IMR-90 (cell line): ENCODE results near the gene EYS. TPM values are rescaled to one million over a fixed set of nuclear protein-coding genes. Genes with fewer than 3 reads are reported as not detected.

Experiments
- ATAC-seq: fragments of 200-7000 bp; cut with Tn5 transposase; 2 replicates; pipeline ENCODE4 v1.9.1; 2020; ENCODE audit warnings: low read depth, mild to moderate bottlenecking, moderate library complexity
- BruUV-seq: library from RNA; stranded (reverse); fragments of 400-500 nt; replicated peaks from 2 replicates; lab custom pipeline; 2021; lab: Mats Ljungman, UMichigan
- CTCF ChIA-PET: fragments of 300-600 bp; formaldehyde crosslinking; extraction: SDS; loops from one replicate; lab custom pipeline; 2021; ENCODE audit warnings: antibody characterized with exemption; lab: Yijun Ruan, JAX
- POLR2A ChIA-PET: fragments of 300-600 bp; sonication (Branson Sonifier 250); formaldehyde crosslinking; loops from one replicate; lab custom pipeline; 2022; ENCODE audit warnings: antibody characterized with exemption; ENCODE audit not compliant: unreplicated experiment; lab: Charles Lee
- DNase-seq: peaks from one replicate; pipeline ENCODE4 v3.0.0; 2013
- H2AFZ ChIP-seq: replicated peaks from 2 replicates; pipeline ENCODE3; 2013; ENCODE audit warnings: low read length, mild to moderate bottlenecking; ENCODE audit not compliant: poor library complexity
- H2AK5ac ChIP-seq: 2 replicates; pipeline ENCODE4 v1.6.1; 2013; ENCODE audit warnings: low read depth, low read length, inconsistent platforms
- H2AK9ac ChIP-seq: replicated peaks from 2 replicates; pipeline ENCODE3; 2013; ENCODE audit warnings: mild to moderate bottlenecking, low read depth, low read length, moderate library complexity; ENCODE audit not compliant: poor library complexity
- H2BK120ac ChIP-seq: 2 replicates; pipeline ENCODE4 v1.6.1; 2013; ENCODE audit warnings: low read depth, low read length, inconsistent platforms
- H2BK15ac ChIP-seq: 3 replicates; pipeline ENCODE4 v1.6.1; 2013; ENCODE audit warnings: low read depth, low read length, inconsistent platforms
- H2BK20ac ChIP-seq: 2 replicates; pipeline ENCODE4 v1.6.1; 2013; ENCODE audit warnings: low read depth, mild to moderate bottlenecking, inconsistent platforms, low read length, moderate library complexity
- H2BK5ac ChIP-seq: 2 replicates; pipeline ENCODE4 v1.6.1; 2013; ENCODE audit warnings: mild to moderate bottlenecking, low read depth, low read length, inconsistent platforms; ENCODE audit not compliant: poor library complexity, severe bottlenecking
- H3K14ac ChIP-seq: replicated peaks from 2 replicates; pipeline ENCODE4 v1.6.1; 2013; ENCODE audit warnings: low read depth, low read length, inconsistent platforms
- H3K18ac ChIP-seq: 2 replicates; pipeline ENCODE4 v1.6.1; 2013; ENCODE audit warnings: low read depth, low read length, control low read depth
- H3K23ac ChIP-seq: 2 replicates; pipeline ENCODE4 v1.6.1; 2013; ENCODE audit warnings: low read depth, low read length, inconsistent platforms
- H3K27ac ChIP-seq: 2 replicates; pipeline ENCODE4 v1.5.1; 2013; ENCODE audit warnings: mild to moderate bottlenecking, control low read depth, low read length; ENCODE audit not compliant: insufficient read depth
- H3K27me3 ChIP-seq: 2 replicates; pipeline ENCODE4 v1.6.1; 2013; ENCODE audit warnings: low read length; ENCODE audit not compliant: control insufficient read depth, insufficient read depth
- H3K36me3 ChIP-seq: 2 replicates; pipeline ENCODE4 v1.6.1; 2013; ENCODE audit warnings: low read length, mixed read lengths; ENCODE audit not compliant: control insufficient read depth, insufficient read depth
- H3K4ac ChIP-seq: 2 replicates; pipeline ENCODE4 v1.6.1; 2013; ENCODE audit warnings: low read depth, low read length, inconsistent platforms
- H3K4me1 ChIP-seq: 2 replicates; pipeline ENCODE4 v1.6.1; 2013; ENCODE audit warnings: low read length, mixed read lengths; ENCODE audit not compliant: control insufficient read depth, insufficient read depth
- H3K4me2 ChIP-seq: 2 replicates; pipeline ENCODE4 v1.6.1; 2013; ENCODE audit warnings: low read depth, mild to moderate bottlenecking, control low read depth, low read length, moderate library complexity
- H3K4me3 ChIP-seq: 2 replicates; pipeline ENCODE4 v1.5.1; 2013; ENCODE audit warnings: low read depth, mild to moderate bottlenecking, control low read depth, low read length, moderate library complexity; ENCODE audit not compliant: insufficient read depth
- H3K56ac ChIP-seq: 2 replicates; pipeline ENCODE4 v1.6.1; 2013; ENCODE audit warnings: low read length, inconsistent platforms; ENCODE audit not compliant: insufficient read depth; ENCODE audit errors: extremely low read depth
- H3K79me1 ChIP-seq, 2 experiments: 2 replicates each; pipeline ENCODE4 v1.6.1; 2013; ENCODE audit warnings: low read length in 2 of 2, inconsistent platforms in 1 of 2, low read depth in 1 of 2
- H3K9ac ChIP-seq: 2 replicates; pipeline ENCODE4 v1.6.1; 2013; ENCODE audit warnings: low read depth, low read length, control low read depth
- H3K9me1 ChIP-seq: 2 replicates; pipeline ENCODE4 v1.6.1; 2013; ENCODE audit warnings: low read length, inconsistent platforms; ENCODE audit not compliant: insufficient read depth
- H3K9me3 ChIP-seq: 2 replicates; pipeline ENCODE4 v1.6.1; 2013; ENCODE audit warnings: low read length; ENCODE audit not compliant: control insufficient read depth, insufficient read depth
- H4K20me1 ChIP-seq: 2 replicates; pipeline ENCODE4 v1.6.1; 2013; ENCODE audit warnings: low read length, inconsistent platforms; ENCODE audit not compliant: insufficient read depth
- H4K5ac ChIP-seq: 2 replicates; pipeline ENCODE4 v1.6.1; 2013; ENCODE audit warnings: mild to moderate bottlenecking, low read depth, low read length, control low read depth
- H4K8ac ChIP-seq, 2 experiments: 2 replicates each; pipeline ENCODE4 v1.6.1; 2013; ENCODE audit warnings: low read depth in 2 of 2, low read length in 2 of 2, control low read depth in 1 of 2, inconsistent platforms in 1 of 2
- H4K91ac ChIP-seq: 2 replicates; pipeline ENCODE4 v1.6.1; 2013; ENCODE audit warnings: low read depth, low read length, inconsistent platforms; ENCODE audit not compliant: insufficient read depth
- CEBPB ChIP-seq: IDR thresholded peaks from 2 replicates; pipeline ENCODE4 v1.6.1; 2012; ENCODE audit warnings: low read depth, low read length, improper control_type of control experiment
- NFE2L2 ChIP-seq: fragments of 150-350 bp; IDR thresholded peaks from 2 replicates; pipeline ENCODE4 v1.6.1; 2016; ENCODE audit warnings: low read depth, mild to moderate bottlenecking, low read length
- dilution Hi-C: fragments of 300-500 bp; cut with HindIII; formaldehyde crosslinking; loops from one replicate; pipeline ENCODE4 v1.14.3; 2018; ENCODE audit warnings: low sequenced_read_pairs; ENCODE audit not compliant: unreplicated experiment
- in situ Hi-C: fragments of 300-500 bp; cut with MboI; formaldehyde crosslinking; loops from 3 replicates; pipeline ENCODE4 v1.14.3; 2019; ENCODE audit warnings: low sequenced_read_pairs, inconsistent platforms, mixed read lengths
- intact Hi-C: fragments of 100-400 bp; cut with micrococcal nuclease; formaldehyde crosslinking; loops from 2 replicates; pipeline ENCODE4 v1.10.0; 2022
- polyA plus RNA-seq, 3 experiments: library from polyadenylated mRNA; depleted of rRNA; stranded (reverse); fragments of >200 nt; gene quantifications; 2 replicates each; pipeline ENCODE4 v1.2.3, GENCODE V29; 2012; ENCODE audit warnings: low replicate concordance in 1 of 3
- total RNA-seq: library from RNA; depleted of rRNA; stranded (reverse); fragments of >200 nt; gene quantifications from 2 replicates; pipeline ENCODE4 v1.2.3, GENCODE V29; 2012

EYS gene
- total and polyA plus RNA-seq, 2 of the 4 experiments (the other 2 are of a cell fraction): under 0.01 TPM; not detected in 1

- Histone ChIP-seq H4K8ac (peak overlapping the region; percentile 29 to 74; a peak in 2 of 4 replicates), H3K18ac (peak overlapping the region; percentile 59; the same call in 1 of the 2 replicates), H2BK5ac (peak overlapping the region; percentile 92), H3K56ac (no peak overlapping the region), H3K4me2 (peak overlapping the region; percentile 61; the same call in 1 of the 2 replicates), H3K23ac (0 out of 2 replicates have a peak overlapping the region, but pooled peaks have one; percentile 6), H3K4ac (0 out of 2 replicates have a peak overlapping the region, but pooled peaks have one; percentile 60), H2AK5ac (no peak overlapping the region; the same call in 1 of the 2 replicates), H3K4me1 (peaks cover 10% of the 10 kb centered on the region), H3K79me1 (no peaks in the 10 kb centered on the region), H2AK9ac (no peak overlapping the region), H2BK20ac (peak overlapping the region; percentile 92), H3K4me3 (no peak overlapping the region), H3K9me3 (no peaks in the 10 kb centered on the region), H4K91ac (0 out of 2 replicates have a peak overlapping the region, but pooled peaks have one; percentile 14), H2BK120ac (peak overlapping the region; percentile 76; the same call in 1 of the 2 replicates), H2BK15ac (peak overlapping the region; percentile 59; the same call in 2 of the 3 replicates), H4K20me1 (no peaks in the 10 kb centered on the region; the same call in 1 of the 2 replicates), H2AFZ (no peak overlapping the region), H3K36me3 (no peaks in the 10 kb centered on the region), H4K5ac (peak overlapping the region; percentile 65; the same call in 1 of the 2 replicates), H3K14ac (peak overlapping the region; percentile 70), H3K27ac (no peak overlapping the region), H3K27me3 (no peaks in the 10 kb centered on the region), H3K9ac (no peak overlapping the region), H3K9me1 (0 out of 2 replicates have a peak, but pooled peaks cover 6% of the 10 kb centered on the region)
- TF ChIP-seq CEBPB (peak; percentile 78), NFE2L2 (no peak)
- BruUV-seq: no TSS peak
- POLR2A ChIA-PET: no interaction called here
- dilution Hi-C loops: no loop called here
- DNase-seq (peak; percentile 68), ATAC-seq (peak; percentile 71)
- CTCF ChIA-PET: no interaction called here
- intact Hi-C loops: loop anchor here (5.0 kb wide), 1 partner anchor 82 kb away; no protein-coding TSS in a partner anchor
- in situ Hi-C loops: no loop called here
These were observed 1807.5 kb downstream of the EYS start for GRCh38 chr6:63899550-63899949.
